Measurements from ENCODE around the gene RXRB.

GRCh38 chr6:33166811-33167210, 33.7 kb downstream of the RXRB start:
- no peak for TF ChIP-seq GATA3 (IDR thresholded peaks at IDR 0.05; ENCODE audit: low read depth, low read length)
- no peak for TF ChIP-seq GATA2 (IDR thresholded peaks at IDR 0.05; ENCODE audit: low read depth, low read length)
